Measurements from ENCODE around the gene CNGA4. TPM values are rescaled to one million over a fixed set of nuclear protein-coding genes. Genes with fewer than 3 reads are reported as not detected.

CNGA4 gene
- total and polyA plus RNA-seq, 7 donors: 0.16 to 0.55 TPM; not detected in 5

GRCh38 chr11:6283453-6284023, 44.6 kb downstream of the CNGA4 start:
- DNase-seq: no peak
- no peak for TF ChIP-seq POLR2AphosphoS5 (IDR thresholded peaks at IDR 0.05)
- TF ChIP-seq, protein P1, sequence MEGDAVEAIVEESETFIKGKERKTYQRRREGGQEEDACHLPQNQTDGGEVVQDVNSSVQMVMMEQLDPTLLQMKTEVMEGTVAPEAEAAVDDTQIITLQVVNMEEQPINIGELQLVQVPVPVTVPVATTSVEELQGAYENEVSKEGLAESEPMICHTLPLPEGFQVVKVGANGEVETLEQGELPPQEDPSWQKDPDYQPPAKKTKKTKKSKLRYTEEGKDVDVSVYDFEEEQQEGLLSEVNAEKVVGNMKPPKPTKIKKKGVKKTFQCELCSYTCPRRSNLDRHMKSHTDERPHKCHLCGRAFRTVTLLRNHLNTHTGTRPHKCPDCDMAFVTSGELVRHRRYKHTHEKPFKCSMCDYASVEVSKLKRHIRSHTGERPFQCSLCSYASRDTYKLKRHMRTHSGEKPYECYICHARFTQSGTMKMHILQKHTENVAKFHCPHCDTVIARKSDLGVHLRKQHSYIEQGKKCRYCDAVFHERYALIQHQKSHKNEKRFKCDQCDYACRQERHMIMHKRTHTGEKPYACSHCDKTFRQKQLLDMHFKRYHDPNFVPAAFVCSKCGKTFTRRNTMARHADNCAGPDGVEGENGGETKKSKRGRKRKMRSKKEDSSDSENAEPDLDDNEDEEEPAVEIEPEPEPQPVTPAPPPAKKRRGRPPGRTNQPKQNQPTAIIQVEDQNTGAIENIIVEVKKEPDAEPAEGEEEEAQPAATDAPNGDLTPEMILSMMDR (IDR thresholded peaks at IDR 0.05): no peak
- no peak for TF ChIP-seq POLR2A (IDR thresholded peaks at IDR 0.05)
- TF ChIP-seq EP300 (IDR thresholded peaks at IDR 0.05): no peak
- 39 to 66% methylated on average over 4 of the region's 4 CpGs for WGBS, 2 donors
- Histone ChIP-seq H3K27me3 (no peaks in the 10 kb centered on the region), H3K4me1 (no peaks in the 10 kb centered on the region), H3K9me3 (no peaks in the 10 kb centered on the region), H3K36me3 (no peaks in the 10 kb centered on the region), H3K4me3 (no peak overlapping the region), H3K27ac (no peak overlapping the region)
- intact Hi-C loops (cut with DNase I): no loop called here

DNA sequence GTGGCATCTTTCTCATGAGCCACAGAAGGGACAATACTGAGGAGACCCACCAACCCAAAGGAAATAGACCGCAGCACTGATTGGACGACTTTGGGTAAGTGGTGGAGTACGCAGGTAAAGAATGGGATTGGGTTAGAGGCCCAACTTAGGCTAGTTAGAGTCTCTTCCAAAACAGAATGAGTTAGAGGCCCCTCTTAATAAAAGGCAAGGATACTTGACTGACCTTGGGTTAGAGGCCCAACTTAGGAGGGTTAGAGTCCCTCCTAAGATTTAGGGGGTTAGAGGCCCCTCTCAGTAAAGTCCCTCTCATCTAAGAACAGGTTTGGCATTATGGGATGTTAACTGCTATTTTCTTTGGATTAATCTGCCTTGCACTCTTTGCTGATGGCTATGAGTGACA, 45.4 kb downstream of the CNGA4 start:
- Histone ChIP-seq H3K4me3 (no peak overlapping the region), H3K36me3 (no peaks in the 10 kb centered on the region), H3K27ac (no peak overlapping the region), H3K9me3 (no peaks in the 10 kb centered on the region), H3K4me1 (no peaks in the 10 kb centered on the region), H3K27me3 (no peaks in the 10 kb centered on the region)
- WGBS, 2 donors: 91 to 95% methylated on average over 3 of the region's 3 CpGs
- no peak for DNase-seq
- TF ChIP-seq POLR2A (IDR thresholded peaks at IDR 0.05): no peak
- TF ChIP-seq, protein P1 (IDR thresholded peaks at IDR 0.05): no peak
- no peak for TF ChIP-seq EP300 (IDR thresholded peaks at IDR 0.05)
- no peak for TF ChIP-seq POLR2AphosphoS5 (IDR thresholded peaks at IDR 0.05)
- intact Hi-C loops (cut with DNase I): no loop called here

GRCh38 chr11:6285019-6285418, 46.1 kb downstream of the CNGA4 start:
- Histone ChIP-seq H3K27ac (no peak overlapping the region), H3K36me3 (no peaks in the 10 kb centered on the region), H3K4me1 (no peaks in the 10 kb centered on the region), H3K9me3 (no peaks in the 10 kb centered on the region), H3K4me3 (no peak overlapping the region), H3K27me3 (no peaks in the 10 kb centered on the region)
- intact Hi-C loops (cut with DNase I): no loop called here
- TF ChIP-seq POLR2AphosphoS5 (IDR thresholded peaks at IDR 0.05) (no peak), EP300 (IDR thresholded peaks at IDR 0.05) (no peak), POLR2A (IDR thresholded peaks at IDR 0.05) (no peak)
- TF ChIP-seq, protein P1 (IDR thresholded peaks at IDR 0.05): no peak
- 92% methylated on average over 4 of the region's 4 CpGs for WGBS, 2 donors
- no peak for DNase-seq

Other genes with a start within 250 kb of the CNGA4 start
- not detected for gene OR56A4, start 232.1 kb upstream of the CNGA4 start, total RNA-seq
- gene OR56A4, start 232.1 kb upstream of the CNGA4 start, polyA plus RNA-seq: not detected
- under 1 TPM in 1 of 4 donors, not detected in 3; under 0.01 TPM for gene OR56A1, start 208.3 kb upstream of the CNGA4 start, total RNA-seq
- gene OR56A1, start 208.3 kb upstream of the CNGA4 start, polyA plus RNA-seq: not detected
- gene OR56B4, start 131.4 kb upstream of the CNGA4 start, total RNA-seq: not detected
- gene OR56B4, start 131.4 kb upstream of the CNGA4 start, polyA plus RNA-seq: not detected
- gene OR52B2, start 68.8 kb upstream of the CNGA4 start, total RNA-seq: not detected
- gene OR52B2, start 68.8 kb upstream of the CNGA4 start, polyA plus RNA-seq: not detected
- gene OR52W1, start 39.9 kb upstream of the CNGA4 start, total RNA-seq: not detected
- not detected for gene OR52W1, start 39.9 kb upstream of the CNGA4 start, polyA plus RNA-seq
- not detected for gene C11orf42, start 33.5 kb upstream of the CNGA4 start, total RNA-seq
- not detected for gene C11orf42, start 33.5 kb upstream of the CNGA4 start, polyA plus RNA-seq
- 10 to 100 TPM; 21.6 to 66.0 (median 36.6) TPM for gene FHIP1B, start 4.5 kb upstream of the CNGA4 start, total RNA-seq
- gene FHIP1B, start 4.5 kb upstream of the CNGA4 start, polyA plus RNA-seq: 10 to 100 TPM; 43.5 to 89.0 (median 49.2) TPM
- gene CCKBR, start 20.7 kb downstream of the CNGA4 start, total RNA-seq: under 1 TPM in 2 of 4 donors, not detected in 2; 0.41 to 0.99 TPM
- not detected for gene CCKBR, start 20.7 kb downstream of the CNGA4 start, polyA plus RNA-seq
- 100 to 1,000 TPM; 113 to 294 (median 188) TPM for gene CAVIN3, start 81.4 kb downstream of the CNGA4 start, total RNA-seq
- gene CAVIN3, start 81.4 kb downstream of the CNGA4 start, polyA plus RNA-seq: 10 to 100 TPM in 2 of 3 donors, 1 to 10 TPM in 1; 6.9 to 25.6 (median 24.0) TPM
- 10 to 100 TPM; 17.1 to 36.8 (median 18.5) TPM for gene SMPD1, start 151.4 kb downstream of the CNGA4 start, total RNA-seq
- 10 to 100 TPM in 2 of 3 donors, 1 to 10 TPM in 1; 9.6 to 46.4 (median 22.2) TPM for gene SMPD1, start 151.4 kb downstream of the CNGA4 start, polyA plus RNA-seq
- 10 to 100 TPM; 51.0 to 85.0 (median 61.7) TPM for gene APBB1, start 180.0 kb downstream of the CNGA4 start, total RNA-seq
- 10 to 100 TPM in 1 of 3 donors, 1 to 10 TPM in 2; 5.5 to 19.7 (median 9.6) TPM for gene APBB1, start 180.0 kb downstream of the CNGA4 start, polyA plus RNA-seq
- gene HPX, start 201.9 kb downstream of the CNGA4 start, total RNA-seq: 1 to 10 TPM in 1 of 4 donors, under 1 TPM in 1, not detected in 2; 0.54 to 3.0 TPM
- 1 to 10 TPM in 1 of 3 donors, under 1 TPM in 1, not detected in 1; 0.69 to 1.8 TPM for gene HPX, start 201.9 kb downstream of the CNGA4 start, polyA plus RNA-seq
- 10 to 100 TPM; 19.8 to 27.1 (median 24.4) TPM for gene TRIM3, start 234.9 kb downstream of the CNGA4 start, total RNA-seq
- 10 to 100 TPM; 14.6 to 19.8 (median 17.1) TPM for gene TRIM3, start 234.9 kb downstream of the CNGA4 start, polyA plus RNA-seq
- 10 to 100 TPM; 33.9 to 37.2 (median 35.3) TPM for gene ARFIP2, start 242.2 kb downstream of the CNGA4 start, total RNA-seq
- 10 to 100 TPM; 55.8 to 68.0 (median 60.7) TPM for gene ARFIP2, start 242.2 kb downstream of the CNGA4 start, polyA plus RNA-seq
- 10 to 100 TPM; 24.9 to 47.4 (median 44.2) TPM for gene TIMM10B, start 242.4 kb downstream of the CNGA4 start, total RNA-seq
- 10 to 100 TPM; 31.2 to 37.7 (median 36.2) TPM for gene TIMM10B, start 242.4 kb downstream of the CNGA4 start, polyA plus RNA-seq